ENCODE data around the gene C5orf63. TPM values are rescaled to one million over a fixed set of nuclear protein-coding genes. Genes with fewer than 3 reads are reported as not detected.
"Not testable (repeated sequence)": the region's sequence is repeated elsewhere in the genome, so short reads cannot be mapped to it uniquely, and the experiment has no call there.

Gene C5orf63
- total RNA-seq, 1 experiment from 2014 or later = 4.5 TPM

GRCh38 chr5:127051591-127051990 lies 21.7 kb downstream of the C5orf63 start:
- in situ Hi-C loops (cut with HindIII; ENCODE audit: low pct_unique_long_range_greater_than_20kb, low sequenced_read_pairs) = no loop called here
- DNase-seq (ENCODE audit: low read depth, low spot score) = no peak

GRCh38 chr5:127046343-127047072 lies 26.8 kb downstream of the C5orf63 start:
- in situ Hi-C loops (cut with HindIII; ENCODE audit: low pct_unique_long_range_greater_than_20kb, low sequenced_read_pairs) = no loop called here

GRCh38 chr5:127042593-127042992 lies 30.7 kb downstream of the C5orf63 start:
- in situ Hi-C loops (cut with HindIII; ENCODE audit: low pct_unique_long_range_greater_than_20kb, low sequenced_read_pairs) = no loop called here
- DNase-seq (ENCODE audit: low read depth, low spot score) = peak; percentile 41

More at GRCh38 chr5:127046343-127047072, 26.8 kb downstream of the C5orf63 start:
- DNase-seq (ENCODE audit: low read depth, low spot score) = no peak

DNA sequence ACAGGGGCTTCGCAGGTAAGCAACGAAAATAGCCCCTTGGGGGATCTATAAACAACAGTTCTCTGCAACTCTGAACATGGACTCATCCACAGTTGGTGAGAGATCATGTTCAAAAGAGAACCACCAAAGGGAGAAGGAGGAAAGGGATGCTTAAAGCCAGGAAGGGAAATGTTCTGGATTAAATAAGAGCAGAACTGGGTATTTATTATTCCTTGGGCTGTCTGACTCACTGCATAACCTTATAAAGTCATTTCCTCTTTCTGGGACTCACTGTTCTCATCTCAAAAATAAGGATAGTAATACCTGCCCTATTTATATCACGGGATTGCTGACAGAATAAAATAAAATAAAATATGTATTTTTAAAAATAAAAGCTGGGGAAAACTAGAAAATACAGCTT lies 31.7 kb downstream of the C5orf63 start:
- in situ Hi-C loops (cut with HindIII; ENCODE audit: low pct_unique_long_range_greater_than_20kb, low sequenced_read_pairs) = no loop called here

DNA sequence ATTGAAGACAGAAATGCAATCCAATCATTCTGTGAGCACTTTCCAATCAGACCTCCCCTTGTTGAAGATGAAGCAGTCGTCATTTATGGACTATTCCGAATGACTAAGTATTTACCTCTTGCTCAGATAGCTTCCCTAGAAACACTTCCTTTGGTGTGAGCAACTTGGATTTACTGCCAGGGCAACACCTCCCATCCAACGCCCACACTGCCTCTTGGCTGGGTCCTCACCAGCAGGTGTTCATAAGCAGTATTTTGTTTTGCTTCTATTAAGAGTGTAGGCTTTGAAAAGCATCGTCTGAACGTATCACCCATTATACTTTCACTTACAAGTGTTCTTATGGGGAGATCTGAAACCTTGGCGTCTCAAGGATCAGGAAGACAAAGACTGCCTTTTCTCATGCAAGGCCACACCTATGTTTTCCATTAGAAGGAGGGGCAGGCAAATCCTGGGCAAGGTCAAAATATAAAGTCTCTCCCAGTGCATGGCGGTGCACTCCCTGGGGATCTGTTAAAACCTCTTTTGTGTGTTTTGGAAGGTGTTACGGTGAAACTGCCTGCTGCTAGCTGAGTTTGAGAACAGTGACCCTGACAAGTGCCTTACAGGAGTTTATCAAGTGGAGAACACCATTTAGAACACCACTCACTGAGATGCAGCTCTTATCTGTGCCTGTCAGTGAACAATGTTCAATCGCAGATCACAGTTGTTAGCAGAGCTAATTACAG lies 32.3 kb downstream of the C5orf63 start:
- in situ Hi-C loops (cut with HindIII; ENCODE audit: low pct_unique_long_range_greater_than_20kb, low sequenced_read_pairs) = no loop called here
- no peak for DNase-seq (ENCODE audit: low read depth, low spot score)

More for the DNA sequence above, 31.7 kb downstream of the C5orf63 start:
- no peak for DNase-seq (ENCODE audit: low read depth, low spot score)

- DNase-seq (ENCODE audit: low read depth, low spot score) = no peak
- in situ Hi-C loops (cut with HindIII; ENCODE audit: low pct_unique_long_range_greater_than_20kb, low sequenced_read_pairs) = no loop called here
Observed at GRCh38 chr5:127038550-127038949, 34.8 kb downstream of the C5orf63 start.

DNA sequence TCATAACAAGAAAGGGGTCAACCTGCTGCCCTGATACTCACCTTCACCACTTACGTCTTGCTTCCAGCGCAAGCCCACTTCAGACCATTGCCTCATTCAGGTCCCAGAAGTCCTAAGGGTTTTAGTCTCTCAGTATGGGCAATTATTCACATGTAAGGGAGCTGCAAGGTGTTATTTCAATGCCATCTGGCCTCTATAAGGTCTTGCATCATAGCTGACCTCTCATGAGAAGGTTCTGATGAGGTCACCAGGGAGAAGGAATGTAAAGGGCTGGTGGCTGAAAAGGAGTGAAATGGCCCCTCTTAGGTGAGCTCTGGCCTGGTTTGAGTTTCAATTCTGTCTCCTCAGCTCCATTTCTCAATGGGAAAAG lies 41.5 kb downstream of the C5orf63 start:
- in situ Hi-C loops (cut with HindIII; ENCODE audit: low pct_unique_long_range_greater_than_20kb, low sequenced_read_pairs) = no loop called here
- no peak for DNase-seq (ENCODE audit: low read depth, low spot score)

- no peak for DNase-seq (ENCODE audit: low read depth, low spot score)
- in situ Hi-C loops (cut with HindIII; ENCODE audit: low pct_unique_long_range_greater_than_20kb, low sequenced_read_pairs) = no loop called here
Observed at GRCh38 chr5:127031147-127031862, 42.0 kb downstream of the C5orf63 start.

DNA sequence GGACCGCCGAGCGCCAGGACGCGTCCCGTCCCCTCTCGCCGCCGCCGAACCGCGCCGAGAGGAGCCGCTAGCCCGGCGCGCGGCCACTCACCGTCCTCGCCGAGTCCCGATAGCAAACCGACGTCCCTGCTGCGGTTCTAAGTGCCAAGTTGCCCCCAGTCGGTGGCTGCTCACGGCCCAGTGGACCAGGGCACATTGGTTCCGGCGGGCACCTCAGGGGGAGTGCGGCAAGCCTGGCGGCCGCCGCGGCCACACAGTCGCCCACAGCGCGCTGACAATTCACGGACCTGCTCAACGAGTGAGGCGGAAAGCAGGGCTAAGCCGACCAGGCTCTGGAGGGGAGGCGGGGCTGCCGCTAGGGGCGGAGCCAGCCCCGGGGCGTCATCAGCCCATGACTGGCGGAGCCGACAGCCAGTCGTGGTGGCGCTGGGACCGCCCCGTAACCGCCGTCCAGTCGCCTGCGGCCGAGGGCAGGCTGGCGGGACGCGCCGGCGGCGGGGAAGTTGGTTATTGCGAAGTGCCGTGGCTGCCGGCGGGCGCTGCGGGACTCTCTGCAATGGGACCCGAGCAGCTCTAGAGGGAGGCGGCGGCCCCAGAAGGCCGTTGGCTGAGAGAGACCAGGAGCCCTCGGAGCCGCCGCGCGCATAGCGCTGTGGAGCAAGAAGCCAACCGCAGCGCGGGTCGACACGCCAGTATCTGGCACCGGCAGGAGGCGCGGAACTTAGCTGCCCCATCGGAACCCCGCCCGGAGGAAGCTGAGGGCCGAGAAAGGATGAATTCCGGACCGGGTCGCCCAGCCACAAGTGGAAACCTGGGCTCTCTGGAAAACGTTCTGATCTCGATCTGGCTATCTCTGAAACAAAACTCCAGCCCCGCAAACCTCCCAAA lies 42.8 kb downstream of the C5orf63 start, which contains the start of gene MARCHF3:
Gene MARCHF3, minus strand, starts transcription at position 300 of the 888 bp plus-strand sequence. CDS start 112,387 bp downstream, outside the sequence.
- in situ Hi-C loops (cut with HindIII; ENCODE audit: low pct_unique_long_range_greater_than_20kb, low sequenced_read_pairs) = no loop called here
- DNase-seq (ENCODE audit: low read depth, low spot score) = peak; percentile 91

GRCh38 chr5:127029581-127030258 lies 43.6 kb downstream of the C5orf63 start:
- DNase-seq (ENCODE audit: low read depth, low spot score) = peak; percentile 75
- in situ Hi-C loops (cut with HindIII; ENCODE audit: low pct_unique_long_range_greater_than_20kb, low sequenced_read_pairs) = no loop called here

DNA sequence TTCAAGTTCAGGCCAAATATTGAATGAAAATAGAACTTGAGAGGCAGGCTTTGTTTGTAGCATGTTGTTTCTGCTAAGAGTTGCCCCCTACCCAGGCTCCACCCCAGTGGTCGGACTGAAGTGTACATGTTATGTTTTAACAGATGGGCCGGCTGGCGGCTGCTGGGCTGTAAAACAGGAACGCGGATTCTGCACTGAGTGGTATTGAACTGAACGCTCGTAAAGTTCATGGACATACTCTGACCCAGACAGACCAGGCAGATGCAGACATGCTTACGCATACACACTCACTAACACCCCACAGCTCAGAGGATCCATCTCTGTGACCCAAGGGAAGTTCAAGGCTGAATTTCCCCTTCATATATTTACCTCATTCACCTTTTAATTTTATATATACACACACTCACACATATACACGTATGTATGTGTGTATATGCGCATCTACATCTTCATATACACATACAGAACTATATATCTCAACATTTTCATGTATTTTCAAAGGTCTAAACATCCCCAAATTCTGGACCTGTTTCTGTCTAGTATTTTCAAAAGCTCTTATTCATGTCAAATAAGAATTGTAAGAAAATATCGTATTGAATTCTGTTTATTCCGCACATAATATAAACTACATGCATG lies 44.4 kb downstream of the C5orf63 start:
- in situ Hi-C loops (cut with HindIII; ENCODE audit: low pct_unique_long_range_greater_than_20kb, low sequenced_read_pairs) = no loop called here

GRCh38 chr5:127027539-127027938 lies 45.8 kb downstream of the C5orf63 start:
- in situ Hi-C loops (cut with HindIII; ENCODE audit: low pct_unique_long_range_greater_than_20kb, low sequenced_read_pairs) = no loop called here
- DNase-seq (ENCODE audit: low read depth, low spot score) = no peak

More for the DNA sequence above, 44.4 kb downstream of the C5orf63 start:
- no peak for DNase-seq (ENCODE audit: low read depth, low spot score)

DNA sequence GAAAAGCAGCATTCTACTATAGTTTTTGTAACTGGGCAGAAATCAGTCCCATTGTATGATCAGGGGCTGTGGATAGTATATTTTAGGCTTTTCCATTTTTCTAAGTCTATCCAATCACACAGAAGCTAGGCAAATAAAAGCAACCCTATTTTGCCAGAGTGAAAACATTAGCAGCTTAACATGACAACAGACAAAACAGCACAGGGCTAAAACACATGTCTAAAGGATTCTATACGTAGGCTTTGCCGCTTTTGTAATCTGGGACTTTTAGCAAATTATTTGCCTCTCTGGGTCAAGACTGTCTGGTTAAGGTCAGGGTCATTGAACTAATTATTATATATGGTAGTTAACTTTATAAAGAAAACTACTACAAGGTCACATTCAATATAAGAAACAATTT lies 47.1 kb downstream of the C5orf63 start:
- in situ Hi-C loops (cut with HindIII; ENCODE audit: low pct_unique_long_range_greater_than_20kb, low sequenced_read_pairs) = no loop called here
- no peak for DNase-seq (ENCODE audit: low read depth, low spot score)

GRCh38 chr5:127025467-127025866 lies 47.8 kb downstream of the C5orf63 start:
- DNase-seq (ENCODE audit: low read depth, low spot score) = no peak
- in situ Hi-C loops (cut with HindIII; ENCODE audit: low pct_unique_long_range_greater_than_20kb, low sequenced_read_pairs) = no loop called here

- no peak for DNase-seq (ENCODE audit: low read depth, low spot score)
- in situ Hi-C loops (cut with HindIII; ENCODE audit: low pct_unique_long_range_greater_than_20kb, low sequenced_read_pairs) = no loop called here
Observed at GRCh38 chr5:127024821-127025220, 48.5 kb downstream of the C5orf63 start.

DNA sequence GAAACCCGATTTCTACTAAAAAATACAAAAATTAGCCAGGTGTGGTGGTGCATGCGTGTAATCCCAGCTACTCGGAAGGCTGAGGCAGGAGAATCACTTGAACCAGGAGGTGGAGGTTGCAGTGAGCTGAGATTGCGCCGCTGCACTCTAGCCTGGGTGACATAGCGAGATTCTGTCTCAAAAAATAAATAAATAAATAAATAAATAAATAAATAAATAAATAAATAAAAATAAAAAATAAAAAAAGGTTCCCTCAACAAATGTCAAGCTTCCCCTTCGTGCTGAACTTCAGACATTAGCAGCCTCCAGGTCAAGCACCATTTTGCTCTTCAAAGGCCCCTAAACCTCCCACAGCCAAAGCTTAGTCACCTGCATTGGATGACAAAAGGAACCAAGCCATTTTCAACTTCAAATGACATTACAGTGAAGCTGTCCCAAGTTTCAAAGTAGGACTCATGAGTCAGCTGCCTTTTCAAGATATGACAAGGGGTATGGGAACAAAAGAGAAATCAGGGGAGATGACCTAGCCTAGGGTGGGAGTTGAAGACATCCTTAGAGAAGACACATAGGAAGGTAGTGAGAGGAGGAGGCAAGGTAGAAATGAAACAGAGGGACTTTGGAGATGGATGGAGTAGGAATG lies 49.6 kb downstream of the C5orf63 start:
- in situ Hi-C loops (cut with HindIII; ENCODE audit: low pct_unique_long_range_greater_than_20kb, low sequenced_read_pairs); DNase-seq (ENCODE audit: low read depth, low spot score): not testable (repeated sequence)
